Mononuclear cell (primary cell): ENCODE results near the gene OGFOD3. TPM values are rescaled to one million over a fixed set of nuclear protein-coding genes. Genes with fewer than 3 reads are reported as not detected.
"Not testable (repeated sequence)": the region's sequence is repeated elsewhere in the genome, so short reads cannot be mapped to it uniquely, and the experiment has no call there.

ENCODE experiments used
- H3K27me3 ChIP-seq: 2 replicates; pipeline ENCODE4 v1.6.0; 2011; ENCODE audit warnings: low read length, control low read depth; ENCODE audit not compliant: insufficient read depth
- H3K4me1 ChIP-seq: 2 replicates; pipeline ENCODE4 v1.5.1; 2011; ENCODE audit warnings: mild to moderate bottlenecking, low read length, control low read depth; ENCODE audit not compliant: insufficient read depth
- H3K4me3 ChIP-seq: 2 replicates; pipeline ENCODE4 v1.5.1; 2011; ENCODE audit warnings: mild to moderate bottlenecking, low read length, moderate library complexity
- H3K9me3 ChIP-seq: 2 replicates; pipeline ENCODE4 v1.5.1; 2011; ENCODE audit warnings: low read depth, mild to moderate bottlenecking, control low read depth, low read length
- total RNA-seq: library from RNA; depleted of rRNA; stranded (reverse); fragments of >200 nt; gene quantifications from one replicate; pipeline ENCODE4 v1.2.3, GENCODE V29; 2012

OGFOD3 gene
- total RNA-seq, 1 donor: 11.9 TPM

DNA sequence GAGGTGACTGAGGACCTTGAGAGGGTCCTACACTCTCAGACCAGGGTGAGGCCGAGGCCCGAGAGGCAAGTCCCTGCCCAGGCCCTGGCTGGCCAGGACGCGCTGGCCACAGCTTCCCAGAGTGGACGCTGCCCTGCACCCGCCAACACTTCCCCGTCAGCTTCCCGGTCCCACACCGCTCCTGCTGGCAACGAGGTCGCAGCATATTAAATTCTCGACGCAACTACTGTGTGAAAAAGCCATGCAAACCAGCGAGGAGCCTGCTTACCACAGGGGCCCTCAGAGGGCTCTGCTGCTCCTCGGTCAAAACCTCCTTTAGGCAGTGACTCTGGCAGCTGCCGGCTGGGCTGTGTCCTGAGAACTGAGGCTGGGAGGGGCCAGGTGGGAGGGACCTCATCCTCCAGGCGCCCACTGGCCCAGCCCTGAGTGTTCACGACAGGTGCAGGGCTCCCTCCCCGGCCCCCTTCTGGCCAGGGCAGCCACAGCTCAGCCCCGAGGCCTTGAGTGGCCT lies 61.5 kb downstream of the OGFOD3 start:
- no peaks in the 10 kb centered on the region for H3K4me1 ChIP-seq
- H3K9me3 ChIP-seq: no peaks in the 10 kb centered on the region
- H3K27me3 ChIP-seq: peaks cover 2% of the 10 kb centered on the region
- H3K4me3 ChIP-seq: no peak overlapping the region

DNA sequence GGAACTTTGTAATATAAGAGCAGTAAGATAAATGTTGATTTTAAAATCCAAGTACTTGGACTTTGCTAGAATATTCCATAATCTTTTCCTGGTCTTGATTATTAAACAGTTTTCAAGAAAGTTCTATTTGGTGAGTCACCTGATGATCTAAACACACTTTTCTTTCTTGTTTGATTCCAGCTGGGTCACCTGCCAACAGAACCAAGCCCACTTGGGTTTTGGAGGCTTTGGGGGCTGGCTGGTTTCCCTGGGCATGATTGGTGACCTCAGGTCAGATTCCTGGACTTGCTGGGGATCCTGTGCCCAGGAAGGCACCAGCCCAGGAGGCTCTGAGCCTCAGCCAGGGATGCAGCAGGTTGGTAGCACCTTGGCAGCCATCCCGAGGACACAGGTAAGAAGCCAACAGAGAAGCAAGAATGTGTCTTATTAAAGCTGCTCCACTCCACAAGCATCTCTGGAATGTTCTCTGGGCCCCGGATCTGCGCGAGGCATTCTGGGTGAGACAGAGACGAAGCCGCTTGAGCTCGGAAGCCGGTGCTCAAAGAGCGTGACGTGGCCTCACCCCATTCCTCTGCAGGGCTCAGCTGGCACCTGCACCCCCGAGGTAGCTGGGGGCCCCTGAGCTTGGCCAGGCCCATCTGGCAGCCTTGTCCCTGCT lies 62.5 kb downstream of the OGFOD3 start:
- Histone ChIP-seq H3K27me3 (peaks cover 2% of the 10 kb centered on the region), H3K4me3 (no peak overlapping the region), H3K9me3 (no peaks in the 10 kb centered on the region), H3K4me1 (no peaks in the 10 kb centered on the region)

DNA sequence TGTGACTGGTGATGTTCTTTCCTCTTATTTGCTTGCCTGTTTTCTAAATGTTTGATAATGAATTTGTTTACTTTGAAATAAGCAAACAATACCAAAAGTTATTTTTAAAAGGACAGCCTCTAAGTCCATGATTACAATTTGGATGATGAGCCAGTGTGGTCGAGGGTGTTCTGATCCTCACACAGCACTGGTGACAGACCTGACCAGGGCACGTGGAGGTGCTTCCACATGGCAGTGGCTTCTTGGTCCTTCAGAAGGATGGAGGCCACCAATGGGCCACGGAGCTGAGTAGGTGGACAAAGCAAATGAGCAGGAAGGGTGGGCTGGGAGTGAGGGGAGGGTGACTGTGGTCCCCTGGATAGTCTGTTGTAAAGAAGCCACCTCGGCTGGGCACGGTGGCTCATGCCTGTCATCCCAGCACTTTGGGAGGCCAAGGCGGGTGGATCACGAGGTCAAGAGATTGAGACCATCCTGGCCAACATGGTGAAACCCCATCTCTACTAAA lies 63.5 kb downstream of the OGFOD3 start:
- no peaks in the 10 kb centered on the region for H3K4me1 ChIP-seq
- peaks cover 2% of the 10 kb centered on the region for H3K27me3 ChIP-seq
- no peak overlapping the region for H3K4me3 ChIP-seq
- H3K9me3 ChIP-seq: no peaks in the 10 kb centered on the region

DNA sequence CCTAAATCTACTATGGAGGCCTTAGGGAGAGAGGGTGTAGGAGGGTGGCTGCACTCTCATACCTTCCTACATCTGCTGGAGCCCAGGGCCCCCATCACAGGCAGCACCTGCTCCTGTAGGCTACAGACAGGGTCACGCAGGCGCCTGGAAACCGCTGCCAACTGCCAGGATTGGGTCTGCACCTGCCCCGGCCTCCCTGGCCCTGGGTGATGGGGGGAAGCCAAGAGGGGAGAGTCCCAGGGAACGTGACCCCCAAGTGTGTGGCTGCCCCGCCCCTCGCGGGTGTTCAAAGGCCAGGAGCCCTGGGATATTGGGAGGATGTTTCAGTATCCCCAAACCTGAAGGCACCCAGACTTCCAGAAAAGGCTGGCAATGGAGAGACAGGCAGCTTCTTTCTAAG lies 64.9 kb downstream of the OGFOD3 start:
- Histone ChIP-seq H3K4me1 (no peaks in the 10 kb centered on the region), H3K27me3 (no peaks in the 10 kb centered on the region), H3K4me3 (no peak overlapping the region), H3K9me3 (no peaks in the 10 kb centered on the region)

DNA sequence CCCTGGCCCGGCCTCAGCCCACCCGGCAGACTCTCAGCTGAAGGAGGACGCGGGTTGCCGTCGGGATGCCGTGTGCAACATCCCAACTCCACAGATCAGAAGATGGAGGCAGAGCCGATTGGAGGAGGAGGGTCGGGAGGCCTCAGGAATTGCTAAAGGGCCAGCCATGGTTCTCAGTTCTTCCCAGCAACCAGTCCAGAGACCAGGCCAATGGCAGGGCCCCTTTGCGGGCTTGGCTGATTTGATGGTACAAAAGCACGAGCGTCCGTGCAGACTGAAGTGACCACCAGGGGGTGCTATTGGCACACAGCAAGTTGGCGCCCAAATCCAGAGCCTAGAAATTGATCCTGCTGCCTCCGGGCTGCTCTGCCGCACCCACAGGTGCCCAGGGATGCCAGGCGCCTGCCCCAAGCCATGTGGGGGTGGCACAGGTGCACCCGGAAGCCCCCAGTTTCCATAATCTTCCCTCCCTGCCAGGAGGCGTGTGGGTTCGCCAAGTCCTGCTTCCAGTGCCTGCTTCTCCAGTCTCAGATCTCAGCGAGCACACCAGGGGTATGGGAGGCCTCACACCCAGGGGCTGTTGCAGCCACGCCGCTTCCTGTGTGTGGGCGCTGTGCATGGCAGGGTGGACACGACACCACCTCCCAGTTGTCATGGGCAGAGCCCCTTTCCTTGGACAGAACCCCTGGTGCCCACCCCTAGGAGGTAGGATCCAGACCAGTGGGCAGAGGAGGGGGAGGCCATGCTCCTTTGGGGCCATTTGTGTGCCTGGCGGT lies 66.5 kb downstream of the OGFOD3 start:
- H3K27me3 ChIP-seq: no peaks in the 10 kb centered on the region
- no peak overlapping the region for H3K4me3 ChIP-seq
- no peaks in the 10 kb centered on the region for H3K9me3 ChIP-seq
- no peaks in the 10 kb centered on the region for H3K4me1 ChIP-seq

DNA sequence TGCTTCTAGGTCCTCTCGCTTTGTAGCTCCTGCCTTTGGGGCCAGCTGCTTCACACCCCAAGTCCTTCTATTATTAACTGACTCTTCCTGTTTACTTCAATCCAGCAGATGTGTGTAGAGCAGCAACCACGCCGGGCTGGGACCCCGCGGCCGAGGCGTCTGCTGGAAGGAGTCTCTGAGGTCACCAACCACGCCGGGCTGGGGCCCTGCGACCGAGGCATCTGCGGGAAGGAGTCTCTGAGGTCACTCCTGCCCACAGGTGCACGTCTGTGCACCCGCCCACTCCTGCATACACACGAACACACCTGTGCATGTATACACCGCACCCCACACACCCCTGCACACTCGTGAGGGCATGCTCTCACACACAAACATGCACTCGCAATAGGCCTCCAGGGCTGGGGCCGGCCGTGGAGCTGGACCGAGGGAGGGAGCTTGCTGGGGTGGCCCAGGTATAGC lies 67.1 kb downstream of the OGFOD3 start:
- Histone ChIP-seq H3K27me3 (no peaks in the 10 kb centered on the region), H3K4me1 (peaks cover 3% of the 10 kb centered on the region), H3K9me3 (no peaks in the 10 kb centered on the region), H3K4me3 (no peak overlapping the region)

DNA sequence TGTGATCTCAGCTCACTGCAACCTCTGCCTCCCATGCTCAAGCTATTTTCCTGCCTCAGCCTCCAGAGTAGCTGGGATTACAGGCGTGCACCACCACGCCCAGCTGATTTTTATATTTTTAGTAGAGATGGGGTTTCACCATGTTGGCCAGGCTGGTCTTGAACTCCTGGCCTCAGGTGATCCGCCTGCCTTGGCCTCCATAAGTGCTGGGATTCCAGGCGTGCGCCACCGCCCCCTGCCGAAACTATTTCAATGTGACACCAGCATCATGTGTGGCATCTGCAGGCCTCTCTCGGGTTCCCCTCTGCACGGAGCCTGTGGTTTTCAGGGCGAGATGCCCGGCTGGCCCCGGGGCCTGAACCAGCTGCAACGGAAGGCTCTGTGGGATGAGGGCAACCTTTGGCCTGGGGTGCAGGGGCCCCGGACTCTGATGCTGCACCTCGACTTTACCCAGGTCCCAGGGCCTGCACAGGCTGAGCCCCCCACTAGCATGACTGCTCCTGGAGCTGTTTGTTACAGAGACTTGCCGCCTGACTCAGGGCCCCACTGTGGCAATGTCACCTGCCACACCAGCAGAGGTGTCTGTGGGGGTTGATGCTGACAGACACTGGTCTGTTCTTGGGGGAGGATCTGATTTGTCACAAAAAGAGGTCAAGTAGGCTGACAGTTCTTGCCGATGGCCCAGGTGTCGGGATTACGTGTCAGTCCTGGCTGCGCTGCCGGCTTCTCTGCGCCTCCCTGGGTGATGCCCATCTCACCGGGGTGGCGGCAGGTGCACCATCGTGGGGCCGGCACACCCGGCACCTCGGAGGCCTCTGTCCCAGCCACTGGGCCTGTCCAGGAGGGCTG lies 68.0 kb downstream of the OGFOD3 start:
- Histone ChIP-seq H3K4me3 (no peak overlapping the region), H3K9me3 (no peaks in the 10 kb centered on the region), H3K4me1 (peaks cover 3% of the 10 kb centered on the region), H3K27me3 (no peaks in the 10 kb centered on the region)

DNA sequence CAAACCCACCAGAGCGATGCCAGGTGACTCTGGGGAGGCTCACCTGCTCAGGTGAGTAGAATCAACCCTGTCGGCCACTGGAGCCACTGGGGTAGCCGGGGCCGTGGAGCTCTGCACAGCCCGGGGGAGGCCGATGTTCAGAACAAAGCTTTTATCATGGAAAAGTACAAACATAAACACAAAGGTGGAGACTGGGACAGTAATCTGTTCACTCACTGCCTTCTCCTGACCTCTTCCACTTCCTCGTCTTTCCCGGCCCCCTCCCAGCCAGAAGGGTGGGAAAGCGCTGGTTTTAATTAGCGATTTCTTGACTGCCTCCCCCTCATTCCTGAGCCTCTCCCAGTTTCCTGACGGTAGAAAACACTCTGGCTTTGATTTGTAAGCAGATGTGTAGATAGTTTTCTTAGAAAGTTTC lies 69.1 kb downstream of the OGFOD3 start:
- no peaks in the 10 kb centered on the region for H3K9me3 ChIP-seq
- H3K4me1 ChIP-seq: peaks cover 3% of the 10 kb centered on the region
- H3K4me3 ChIP-seq: no peak overlapping the region
- H3K27me3 ChIP-seq: no peaks in the 10 kb centered on the region

DNA sequence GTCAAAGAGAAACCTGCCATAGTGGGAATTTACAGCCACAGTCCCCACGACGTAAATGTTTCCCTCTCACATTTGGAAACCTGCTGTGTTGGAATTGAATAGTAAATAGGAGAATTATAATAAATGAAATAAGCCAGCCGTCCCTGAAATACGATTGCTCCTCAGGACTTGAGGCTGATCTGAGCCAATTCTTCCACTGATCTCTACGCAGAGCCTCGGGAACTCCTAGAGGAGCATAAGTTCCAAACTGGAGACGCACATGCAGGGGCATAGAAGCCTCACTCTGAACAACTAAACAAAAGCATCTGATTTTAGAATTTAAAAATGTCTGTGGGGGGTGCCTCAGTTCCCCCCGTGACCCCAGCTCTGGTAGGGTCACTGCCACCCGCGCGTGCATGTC lies 69.5 kb downstream of the OGFOD3 start:
- H3K4me1 ChIP-seq: peaks cover 3% of the 10 kb centered on the region
- H3K9me3 ChIP-seq: no peaks in the 10 kb centered on the region
- no peaks in the 10 kb centered on the region for H3K27me3 ChIP-seq
- H3K4me3 ChIP-seq: no peak overlapping the region

DNA sequence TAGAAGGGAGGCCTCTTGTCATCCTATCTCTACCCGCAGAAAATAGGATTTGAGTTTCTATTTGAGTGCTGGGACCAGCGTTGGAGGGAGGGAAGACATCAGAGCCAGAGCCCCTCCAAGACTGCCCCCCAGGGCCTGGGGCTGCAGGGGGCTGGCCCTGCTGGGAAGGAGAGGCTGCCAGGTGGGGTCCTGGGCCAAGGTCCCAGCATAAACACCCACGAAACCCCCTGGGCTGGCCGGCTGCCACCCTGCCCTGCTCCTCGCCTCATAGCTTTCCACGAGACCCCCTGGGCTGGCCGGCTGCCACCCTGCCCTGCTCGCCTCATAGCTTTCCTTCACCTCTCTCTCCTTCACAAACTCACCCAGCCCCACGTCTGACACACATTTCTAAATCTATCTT lies 70.0 kb downstream of the OGFOD3 start:
- Histone ChIP-seq H3K27me3 (no peaks in the 10 kb centered on the region), H3K4me1 (peaks cover 3% of the 10 kb centered on the region)

DNA sequence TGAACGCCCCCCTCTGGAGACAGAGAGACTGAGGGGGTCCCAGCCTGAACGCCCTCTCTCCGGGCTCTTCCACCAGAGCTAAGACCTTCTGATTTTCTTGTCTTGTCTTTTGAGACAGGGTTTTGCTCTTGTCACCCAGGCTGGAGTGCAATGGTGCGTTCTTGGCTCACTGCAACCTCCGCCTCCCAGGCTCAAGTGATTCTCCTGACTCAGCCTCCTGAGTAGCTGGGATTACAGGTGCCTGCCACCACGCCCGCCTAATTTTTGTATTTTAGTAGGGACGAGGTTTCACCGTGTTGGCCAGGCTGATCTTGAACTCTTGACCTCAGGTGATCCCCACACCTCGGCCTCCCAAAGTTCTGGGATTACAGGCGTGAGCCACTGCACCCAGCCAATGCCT lies 70.4 kb downstream of the OGFOD3 start:
- not testable (repeated sequence) for H3K27me3 ChIP-seq, H3K9me3 ChIP-seq, H3K4me3 ChIP-seq, H3K4me1 ChIP-seq

More for the DNA sequence above, 70.0 kb downstream of the OGFOD3 start:
- Histone ChIP-seq H3K4me3 (no peak overlapping the region), H3K9me3 (no peaks in the 10 kb centered on the region)

DNA sequence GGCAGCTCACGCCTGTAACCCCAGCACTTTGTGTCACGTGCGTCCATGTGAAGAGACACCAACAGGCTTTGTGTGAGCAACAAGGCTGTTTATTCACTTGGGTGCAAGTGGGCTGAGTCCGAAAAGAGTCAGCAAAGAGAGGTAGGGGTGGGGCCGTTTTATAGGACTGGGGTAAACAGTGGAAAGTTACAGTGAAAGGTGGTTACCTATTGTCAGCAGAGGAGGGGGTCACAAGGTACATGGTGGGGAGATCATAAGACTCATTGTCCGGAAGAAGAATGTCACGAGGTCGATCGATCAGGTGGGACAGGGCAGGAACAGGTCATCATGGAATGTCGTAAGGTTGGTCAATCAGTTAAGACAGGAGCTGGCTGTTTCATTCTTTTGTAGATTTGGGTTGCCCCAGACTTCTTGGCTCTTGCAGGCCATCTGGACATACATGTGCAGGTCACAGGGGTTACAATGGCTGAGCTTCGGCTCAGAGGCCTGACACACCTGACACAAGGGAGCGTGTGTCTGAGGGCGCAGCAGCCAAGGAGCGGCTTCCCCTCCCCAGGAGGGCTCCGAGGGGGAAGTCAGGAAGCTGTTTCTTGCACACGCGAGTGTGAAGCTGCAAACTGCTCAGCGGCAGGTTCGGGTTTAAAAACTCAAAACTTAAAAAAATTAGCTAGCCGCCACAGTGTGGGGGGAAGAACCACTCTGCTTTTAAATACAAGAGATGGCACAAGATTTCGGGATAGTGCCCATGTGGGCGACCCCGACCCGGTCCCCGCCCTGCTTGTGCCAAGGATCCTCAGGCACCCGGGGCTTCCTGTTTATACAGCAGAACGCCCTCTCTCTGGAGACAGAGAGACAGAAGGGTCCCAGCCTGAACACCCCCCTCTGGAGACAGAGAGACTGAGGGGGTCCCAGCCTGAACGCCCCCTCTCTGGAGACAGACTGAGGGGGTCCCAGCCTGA lies 71.8 kb downstream of the OGFOD3 start:
- peaks cover 3% of the 10 kb centered on the region for H3K4me1 ChIP-seq
- H3K4me3 ChIP-seq: no peak overlapping the region
- no peaks in the 10 kb centered on the region for H3K27me3 ChIP-seq
- no peaks in the 10 kb centered on the region for H3K9me3 ChIP-seq

DNA sequence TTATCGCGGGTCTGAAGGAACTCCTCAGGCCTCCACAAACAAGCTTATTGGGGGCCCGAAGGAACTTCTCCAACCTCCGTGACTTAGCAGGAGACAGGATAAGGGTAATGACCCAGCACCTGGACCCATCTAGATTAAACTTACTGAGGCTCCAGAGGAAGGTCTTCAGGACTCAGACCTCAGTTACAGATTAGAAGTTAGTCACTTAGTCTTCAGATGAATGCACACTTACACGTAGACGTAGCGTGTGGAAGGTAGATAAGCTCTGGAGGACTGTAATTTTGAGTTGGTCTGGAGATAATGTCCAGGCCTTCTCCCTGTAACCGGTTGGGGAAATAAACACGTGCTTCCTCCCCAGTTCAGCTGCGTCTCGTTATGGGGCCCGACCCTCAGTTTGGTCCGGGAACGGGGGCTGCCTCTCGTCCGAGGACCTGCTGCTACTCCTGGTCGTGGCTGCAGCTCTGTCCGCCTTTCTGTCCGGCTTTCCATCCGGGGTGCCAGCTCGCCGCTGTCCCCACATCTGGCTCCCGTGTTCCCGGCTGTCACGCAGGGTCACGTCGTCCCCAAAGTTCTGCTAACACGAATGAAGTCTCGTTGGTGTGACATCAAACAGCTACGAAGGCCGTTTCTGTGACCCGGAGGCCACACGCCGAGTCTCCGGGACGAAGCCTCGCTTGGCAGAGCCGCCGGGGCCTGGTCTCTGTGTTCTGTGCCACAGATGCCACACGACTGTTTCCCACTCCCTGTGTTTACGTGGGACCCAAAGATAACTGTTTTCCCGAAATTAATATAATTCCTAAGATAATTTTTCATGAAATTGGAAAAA lies 73.0 kb downstream of the OGFOD3 start:
- Histone ChIP-seq H3K9me3 (no peaks in the 10 kb centered on the region), H3K4me1 (peaks cover 3% of the 10 kb centered on the region), H3K4me3 (no peak overlapping the region), H3K27me3 (no peaks in the 10 kb centered on the region)
